Prostate gland (tissue), 2 donors: ENCODE measurements around the gene ZNF785. TPM values are rescaled to one million over a fixed set of nuclear protein-coding genes. Genes with fewer than 3 reads are reported as not detected.
"Not testable (repeated sequence)": the region's sequence is repeated elsewhere in the genome, so short reads cannot be mapped to it uniquely, and the experiment has no call there.

Experiments
- DNase-seq: peaks from one replicate; pipeline ENCODE4 v3.0.0-alpha.2; 2019; ENCODE audit warnings: low spot score
- H3K27ac ChIP-seq, 2 donors: fragments of 200-600 bp; sonication (generic); 2 replicates each; pipeline ENCODE4 v1.5.1; 2017 to 2019
- H3K27me3 ChIP-seq: fragments of 200-600 bp; sonication (generic); replicated peaks from 2 replicates; pipeline ENCODE4 v1.5.1; 2019; ENCODE audit not compliant: insufficient read depth
- H3K36me3 ChIP-seq, 2 donors: fragments of 200-600 bp; sonication (generic); 1 replicate in 1 of 2; 2 replicates in 1 of 2; pipeline versions ENCODE4 v1.5.1 to v1.8.1; 2017 to 2019
- H3K4me1 ChIP-seq: fragments of 200-600 bp; sonication (generic); replicated peaks from 2 replicates; pipeline ENCODE4 v1.5.1; 2019
- H3K4me3 ChIP-seq, 2 donors: fragments of 200-600 bp; sonication (generic); 2 replicates each; pipeline ENCODE4 v1.5.1; 2017 to 2019
- H3K9me3 ChIP-seq: fragments of 200-600 bp; sonication (generic); 2 replicates; pipeline ENCODE4 v1.5.1; 2017
- CTCF ChIP-seq, 4 experiments: fragments of 200-600 bp in 2 of 4; fragments of 450-650 bp in 2 of 4; sonication (generic) in 2 of 4; IDR thresholded peaks; 1 replicate in 3 of 4; 2 replicates in 1 of 4; pipeline ENCODE4 v1.5.1; 2016 to 2019; ENCODE audit warnings: antibody characterized with exemption in 4 of 4, mild to moderate bottlenecking in 2 of 4, moderate library complexity in 2 of 4
- POLR2A ChIP-seq: fragments of 450-650 bp; IDR thresholded peaks from one replicate; pipeline ENCODE4 v1.6.1; 2016; ENCODE audit warnings: antibody characterized with exemption, mild to moderate bottlenecking
- POLR2AphosphoS5 ChIP-seq: sonication (generic); formaldehyde crosslinking; IDR thresholded peaks from one replicate; pipeline ENCODE4 v1.6.1; 2017; ENCODE audit warnings: antibody characterized with exemption
- WGBS: methylation state at CpG from one replicate; pipeline ENCODE4 v1.1.5; 2018; 5-methylcytosine and 5-hydroxymethylcytosine counted together
- intact Hi-C: fragments of 100-400 bp; cut with DNase I; formaldehyde crosslinking; loops from one replicate; pipeline ENCODE4 v1.14.2; 2022
- total RNA-seq, 2 donors: library from RNA; depleted of rRNA; stranded (reverse); fragments of >200 nt; gene quantifications; one replicate each; pipeline ENCODE4 v1.1.0, GENCODE V29; 2016

ZNF785 gene
- total RNA-seq, 2 donors from 2014 or later = 16.9 to 18.9 TPM

- no peaks in the 10 kb centered on the region for H3K27me3 ChIP-seq
- H3K36me3 ChIP-seq = no peaks in the 10 kb centered on the region
- no peak overlapping the region for H3K27ac ChIP-seq
- no peak overlapping the region for H3K4me3 ChIP-seq
- H3K9me3 ChIP-seq = no peaks in the 10 kb centered on the region
- intact Hi-C loops = no loop called here
- TF ChIP-seq CTCF (IDR thresholded peaks at IDR 0.05) = no peak
- H3K4me1 ChIP-seq = peaks cover 4% of the 10 kb centered on the region
- 91% methylated on average over 8 of the region's 8 CpGs for WGBS
- no peak for DNase-seq
Measured at GRCh38 chr16:30539000-30539964, 46.2 kb downstream of the ZNF785 start.

- intact Hi-C loops, H3K9me3 ChIP-seq, H3K4me3 ChIP-seq, H3K27me3 ChIP-seq, DNase-seq, H3K36me3 ChIP-seq, H3K27ac ChIP-seq, H3K4me1 ChIP-seq: not testable (repeated sequence)
- 92% methylated on average over 13 of the region's 13 CpGs for WGBS
Measured at GRCh38 chr16:30536391-30537024, 49.0 kb downstream of the ZNF785 start.

- Histone ChIP-seq H3K9me3 (no peaks in the 10 kb centered on the region), H3K4me1 (peaks cover 10% of the 10 kb centered on the region), H3K36me3 (no peaks in the 10 kb centered on the region), H3K4me3 (peak overlapping the region; percentile 51 to 57), H3K27ac (peak overlapping the region; percentile 90 to 94), H3K27me3 (no peaks in the 10 kb centered on the region)
- peak; percentile 18 for TF ChIP-seq POLR2A
- TF ChIP-seq CTCF (IDR thresholded peaks at IDR 0.05) = peak; percentile 35 to 88 (median 71)
- TF ChIP-seq POLR2AphosphoS5 = peak; percentile 56
- DNase-seq = peak; percentile 78
- 27% methylated on average over 12 of the region's 12 CpGs for WGBS
- intact Hi-C loops = loop anchor here (2.0 kb wide), 1 partner anchor 23 kb away; the partner anchor contains the start of gene ZNF764
Measured at GRCh38 chr16:30535777-30536190, 49.7 kb downstream of the ZNF785 start.

- intact Hi-C loops = loop anchor here (2.0 kb wide), 1 partner anchor 24 kb away; the partner anchor contains the start of gene ZNF764
- H3K4me1 ChIP-seq = peaks cover 10% of the 10 kb centered on the region
- peak overlapping the region; percentile 90 to 94 for H3K27ac ChIP-seq
- no peaks in the 10 kb centered on the region for H3K36me3 ChIP-seq
- H3K27me3 ChIP-seq = no peaks in the 10 kb centered on the region
- TF ChIP-seq CTCF (IDR thresholded peaks at IDR 0.05) = peak in 1 of 4 experiments; percentile 1
- TF ChIP-seq POLR2A = no peak
- under 1% methylated on average over 18 of the region's 18 CpGs for whole genome bisulfite sequencing
- no peaks in the 10 kb centered on the region for H3K9me3 ChIP-seq
- DNase-seq = no peak
- peak overlapping the region; percentile 51 to 57 for H3K4me3 ChIP-seq
Measured at GRCh38 chr16:30535106-30535776, 50.3 kb downstream of the ZNF785 start.
